Nephron progenitor cell (in vitro differentiated cells): ENCODE measurements around the gene IL12A.

Source experiments
- DNase-seq: peaks from one replicate; pipeline ENCODE4 v3.0.0; 2021
- H3K27ac Mint-ChIP-seq: 2 replicates; pipeline ENCODE4 v1.8.0; 2021; ENCODE audit warnings: mild to moderate bottlenecking, moderate library complexity, mixed read lengths
- H3K27me3 Mint-ChIP-seq: 2 replicates; pipeline ENCODE4 v1.8.0; 2021; ENCODE audit warnings: mild to moderate bottlenecking, low read depth, mixed read lengths; ENCODE audit not compliant: poor library complexity
- H3K36me3 Mint-ChIP-seq: 2 replicates; pipeline ENCODE4 v1.8.0; 2021; ENCODE audit warnings: low read depth, mixed read lengths
- H3K4me1 Mint-ChIP-seq: 2 replicates; pipeline ENCODE4 v1.8.0; 2021; ENCODE audit warnings: mixed read lengths
- H3K4me3 Mint-ChIP-seq: 2 replicates; pipeline ENCODE4 v1.8.0; 2021; ENCODE audit warnings: mild to moderate bottlenecking, moderate library complexity, mixed read lengths
- H3K9me3 Mint-ChIP-seq: 2 replicates; pipeline ENCODE4 v1.8.0; 2021; ENCODE audit warnings: mild to moderate bottlenecking, moderate library complexity, mixed read lengths
- TF ChIP-seq, protein P1 (sequence below): fragments of 200-600 bp; sonication (generic); IDR thresholded peaks from 2 replicates; pipeline ENCODE4 v1.5.0; 2021; ENCODE audit warnings: antibody characterized with exemption

The IL12A gene

DNA sequence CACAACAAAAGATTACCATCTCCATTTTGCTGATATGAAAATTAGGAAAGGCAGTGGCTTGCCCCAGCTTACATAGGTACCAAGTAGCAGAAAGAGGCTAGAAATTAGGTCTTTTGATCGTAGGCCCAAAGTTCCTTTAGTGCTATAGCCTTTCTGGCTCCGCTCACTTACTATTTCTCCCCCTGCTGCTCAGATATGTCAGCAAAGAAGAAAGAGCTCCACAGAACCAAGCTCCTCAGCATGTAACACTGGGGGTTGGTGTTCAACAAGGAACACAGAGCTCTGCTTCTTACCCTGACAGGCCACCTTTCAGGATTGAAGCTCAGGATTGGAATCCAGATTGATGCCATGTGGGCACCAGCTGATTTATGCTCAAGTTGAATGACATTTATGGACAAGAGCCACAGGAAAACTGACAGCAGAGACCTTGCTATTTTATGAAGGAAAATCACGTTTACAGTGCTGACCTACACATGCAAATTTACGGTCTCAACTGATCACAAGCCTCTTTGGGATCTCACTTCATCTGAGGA, 6.1 kb upstream of the IL12A start:
- TF ChIP-seq, protein P1, sequence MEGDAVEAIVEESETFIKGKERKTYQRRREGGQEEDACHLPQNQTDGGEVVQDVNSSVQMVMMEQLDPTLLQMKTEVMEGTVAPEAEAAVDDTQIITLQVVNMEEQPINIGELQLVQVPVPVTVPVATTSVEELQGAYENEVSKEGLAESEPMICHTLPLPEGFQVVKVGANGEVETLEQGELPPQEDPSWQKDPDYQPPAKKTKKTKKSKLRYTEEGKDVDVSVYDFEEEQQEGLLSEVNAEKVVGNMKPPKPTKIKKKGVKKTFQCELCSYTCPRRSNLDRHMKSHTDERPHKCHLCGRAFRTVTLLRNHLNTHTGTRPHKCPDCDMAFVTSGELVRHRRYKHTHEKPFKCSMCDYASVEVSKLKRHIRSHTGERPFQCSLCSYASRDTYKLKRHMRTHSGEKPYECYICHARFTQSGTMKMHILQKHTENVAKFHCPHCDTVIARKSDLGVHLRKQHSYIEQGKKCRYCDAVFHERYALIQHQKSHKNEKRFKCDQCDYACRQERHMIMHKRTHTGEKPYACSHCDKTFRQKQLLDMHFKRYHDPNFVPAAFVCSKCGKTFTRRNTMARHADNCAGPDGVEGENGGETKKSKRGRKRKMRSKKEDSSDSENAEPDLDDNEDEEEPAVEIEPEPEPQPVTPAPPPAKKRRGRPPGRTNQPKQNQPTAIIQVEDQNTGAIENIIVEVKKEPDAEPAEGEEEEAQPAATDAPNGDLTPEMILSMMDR, result no peak
- Mint-ChIP-seq H3K36me3 (no peaks in the 10 kb centered on the region), H3K4me1 (peaks cover 7% of the 10 kb centered on the region), H3K4me3 (no peak overlapping the region), H3K27ac (no peak overlapping the region), H3K27me3 (peaks cover 23% of the 10 kb centered on the region), H3K9me3 (peaks cover 32% of the 10 kb centered on the region)
- DNase-seq, result no peak

DNA sequence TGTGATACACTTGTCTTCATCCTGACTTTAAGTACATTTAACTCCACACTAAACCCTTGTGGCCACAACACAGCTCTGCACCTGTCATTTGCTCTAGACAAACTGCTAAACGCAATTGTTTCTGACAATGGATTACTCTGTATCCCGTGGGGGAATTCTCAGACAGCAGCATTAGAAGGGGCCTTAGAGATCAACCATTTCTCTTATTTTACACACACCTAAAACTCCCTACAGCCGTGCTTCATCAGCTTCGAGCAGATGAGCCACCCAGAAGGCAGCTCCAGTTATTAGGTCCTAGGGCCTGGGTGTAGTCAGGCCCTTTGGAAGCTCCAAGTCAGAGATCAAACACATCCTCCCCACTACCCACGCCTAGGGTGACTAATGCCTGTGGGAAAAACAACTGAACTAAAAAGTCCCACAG, 1.3 kb upstream of the IL12A start:
- TF ChIP-seq, protein P1, result no peak

DNA sequence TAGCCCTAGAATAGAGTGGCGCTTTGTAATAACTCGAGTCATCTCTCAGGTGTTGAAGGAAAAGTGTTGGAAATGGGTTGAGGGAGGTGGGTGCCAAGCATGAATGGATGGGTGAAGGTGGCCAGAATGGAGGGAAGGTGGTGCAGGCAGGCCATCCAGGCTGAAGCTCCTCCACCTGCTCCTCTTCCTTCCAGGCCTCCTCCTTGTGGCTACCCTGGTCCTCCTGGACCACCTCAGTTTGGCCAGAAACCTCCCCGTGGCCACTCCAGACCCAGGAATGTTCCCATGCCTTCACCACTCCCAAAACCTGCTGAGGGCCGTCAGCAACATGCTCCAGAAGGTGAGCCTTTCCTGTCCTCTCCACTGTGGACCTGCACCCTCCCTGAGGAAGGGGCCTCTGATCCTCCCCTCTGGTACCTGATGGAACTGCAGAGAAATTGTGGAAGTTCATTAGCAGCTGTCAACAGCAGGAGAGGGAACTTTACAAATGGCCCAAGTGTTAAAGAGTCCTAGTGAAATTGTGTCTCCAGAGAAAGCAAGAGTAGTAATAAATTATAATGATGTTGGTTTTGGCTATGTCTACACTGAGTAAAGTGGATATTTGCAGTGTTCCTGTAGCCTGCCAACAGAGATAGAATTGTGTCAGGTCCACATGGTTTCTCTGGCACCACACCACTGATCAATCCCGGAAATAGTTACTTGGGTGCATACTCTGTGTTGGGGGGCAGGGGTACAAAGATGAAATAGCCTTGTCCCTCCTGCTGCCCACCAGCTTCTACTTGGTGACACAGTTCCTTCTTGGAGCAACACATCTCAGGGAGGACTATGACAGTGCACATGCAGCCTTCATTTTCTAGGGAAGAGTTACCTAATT, 1.6 kb downstream of the IL12A start:
- TF ChIP-seq, protein P1, result no peak
- Mint-ChIP-seq H3K36me3 (peaks cover 9% of the 10 kb centered on the region), H3K4me3 (peak overlapping the region; percentile 29), H3K4me1 (peaks cover 5% of the 10 kb centered on the region), H3K27me3 (peaks cover 55% of the 10 kb centered on the region), H3K27ac (no peak overlapping the region), H3K9me3 (peaks cover 18% of the 10 kb centered on the region)
- DNase-seq, result no peak

More for the DNA sequence above, 1.3 kb upstream of the IL12A start:
- DNase-seq, result no peak
- Mint-ChIP-seq H3K27me3 (peaks cover 59% of the 10 kb centered on the region), H3K9me3 (peaks cover 16% of the 10 kb centered on the region), H3K4me1 (peaks cover 5% of the 10 kb centered on the region), H3K36me3 (peaks cover 9% of the 10 kb centered on the region), H3K27ac (no peak overlapping the region), H3K4me3 (no peak overlapping the region)

DNA sequence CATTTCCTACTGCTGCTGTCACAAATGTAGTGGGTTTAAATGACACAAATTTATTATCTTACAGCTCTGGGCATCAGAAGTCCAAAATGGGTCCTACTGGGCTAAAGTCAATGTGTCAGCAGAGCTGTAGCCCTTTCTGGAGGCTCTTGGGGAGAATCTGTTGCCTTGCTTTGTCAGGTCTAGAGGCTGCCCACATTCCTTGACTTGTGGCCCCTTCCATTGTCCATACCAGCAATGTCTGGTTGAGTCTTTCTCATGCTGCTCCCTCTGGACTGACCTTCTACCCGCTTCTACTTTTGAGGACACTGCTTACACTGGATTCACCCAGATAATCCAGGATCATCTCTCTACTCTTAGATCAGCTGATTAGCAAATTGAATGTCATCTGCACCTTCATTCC, 3.0 kb downstream of the IL12A start:
- no peak for DNase-seq
- peaks cover 7% of the 10 kb centered on the region for H3K4me1 Mint-ChIP-seq
- H3K27ac Mint-ChIP-seq, result peak overlapping the region; percentile 27
- no peak overlapping the region for H3K4me3 Mint-ChIP-seq
- H3K9me3 Mint-ChIP-seq, result peaks cover 18% of the 10 kb centered on the region
- peaks cover 9% of the 10 kb centered on the region for H3K36me3 Mint-ChIP-seq
- H3K27me3 Mint-ChIP-seq, result peaks cover 51% of the 10 kb centered on the region
- TF ChIP-seq, protein P1, result no peak

DNA sequence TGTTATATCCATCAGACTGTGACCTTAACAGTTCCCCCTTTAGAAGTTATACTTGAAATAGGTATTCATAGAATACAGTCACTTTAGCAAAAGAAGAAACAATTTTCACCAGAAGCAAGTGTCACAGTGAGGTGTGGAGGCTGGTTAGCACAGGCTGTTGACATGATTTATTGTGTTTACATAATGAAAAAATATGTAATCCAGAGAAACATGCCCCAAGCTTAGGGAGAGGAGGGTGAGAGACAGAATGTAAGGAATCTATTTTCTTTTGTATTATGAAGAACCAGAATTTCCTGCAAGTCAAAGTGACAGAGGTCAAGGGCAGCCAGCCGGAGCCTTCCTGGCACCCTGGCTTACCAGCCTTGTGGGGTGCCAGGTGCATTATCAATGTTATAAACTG, 4.0 kb downstream of the IL12A start:
- TF ChIP-seq, protein P1, result no peak
- no peak for DNase-seq
- H3K9me3 Mint-ChIP-seq, result peaks cover 15% of the 10 kb centered on the region
- no peak overlapping the region for H3K27ac Mint-ChIP-seq
- peaks cover 9% of the 10 kb centered on the region for H3K36me3 Mint-ChIP-seq
- peaks cover 11% of the 10 kb centered on the region for H3K4me1 Mint-ChIP-seq
- H3K4me3 Mint-ChIP-seq, result no peak overlapping the region
- H3K27me3 Mint-ChIP-seq, result peaks cover 47% of the 10 kb centered on the region
